ENCODE measurements around the gene RBM33.

DNA sequence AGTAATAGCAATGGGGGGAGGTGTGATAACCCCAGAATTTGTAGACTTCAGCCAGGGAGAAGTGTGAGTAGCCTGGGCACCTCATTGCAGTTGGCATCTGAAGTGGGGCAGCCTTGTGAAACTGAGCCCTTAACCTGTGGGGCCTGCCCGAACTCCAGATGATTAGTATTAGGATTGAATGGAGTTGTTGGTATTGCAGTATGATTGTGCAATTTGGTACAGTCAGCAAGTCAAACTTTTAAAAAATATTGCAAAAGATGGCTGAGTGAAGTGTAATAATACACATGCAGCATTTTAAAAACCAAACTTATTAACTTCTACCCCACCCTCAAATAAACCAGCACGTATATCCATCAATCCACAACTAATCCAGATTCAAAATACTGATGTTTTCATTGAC lies 9.3 kb downstream of the RBM33 start:
- TF ChIP-seq, protein P1, sequence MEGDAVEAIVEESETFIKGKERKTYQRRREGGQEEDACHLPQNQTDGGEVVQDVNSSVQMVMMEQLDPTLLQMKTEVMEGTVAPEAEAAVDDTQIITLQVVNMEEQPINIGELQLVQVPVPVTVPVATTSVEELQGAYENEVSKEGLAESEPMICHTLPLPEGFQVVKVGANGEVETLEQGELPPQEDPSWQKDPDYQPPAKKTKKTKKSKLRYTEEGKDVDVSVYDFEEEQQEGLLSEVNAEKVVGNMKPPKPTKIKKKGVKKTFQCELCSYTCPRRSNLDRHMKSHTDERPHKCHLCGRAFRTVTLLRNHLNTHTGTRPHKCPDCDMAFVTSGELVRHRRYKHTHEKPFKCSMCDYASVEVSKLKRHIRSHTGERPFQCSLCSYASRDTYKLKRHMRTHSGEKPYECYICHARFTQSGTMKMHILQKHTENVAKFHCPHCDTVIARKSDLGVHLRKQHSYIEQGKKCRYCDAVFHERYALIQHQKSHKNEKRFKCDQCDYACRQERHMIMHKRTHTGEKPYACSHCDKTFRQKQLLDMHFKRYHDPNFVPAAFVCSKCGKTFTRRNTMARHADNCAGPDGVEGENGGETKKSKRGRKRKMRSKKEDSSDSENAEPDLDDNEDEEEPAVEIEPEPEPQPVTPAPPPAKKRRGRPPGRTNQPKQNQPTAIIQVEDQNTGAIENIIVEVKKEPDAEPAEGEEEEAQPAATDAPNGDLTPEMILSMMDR (IDR thresholded peaks at IDR 0.05), result no peak
- TF ChIP-seq EP300 (IDR thresholded peaks at IDR 0.05; ENCODE audit: low read depth) (no peak), POLR2A (IDR thresholded peaks at IDR 0.05) (no peak), POLR2AphosphoS5 (IDR thresholded peaks at IDR 0.05) (no peak)
